ENCODE results near the gene RGS13.

- TF ChIP-seq CTCF (conservative IDR thresholded peaks at IDR 0.05; ENCODE audit: low read length) (no peak), EZH2phosphoT487 (IDR thresholded peaks at IDR 0.05; ENCODE audit: borderline replicate concordance) (no peak)
Observed at GRCh38 chr1:192675716-192676115, 39.8 kb downstream of the RGS13 start.
